ENCODE results near the gene KAZN. TPM values are rescaled to one million over a fixed set of nuclear protein-coding genes. Genes with fewer than 3 reads are reported as not detected.

Gene KAZN
- polyA plus RNA-seq, 1 of the 3 experiments (the other 2 are of a cell fraction), result 6.8 TPM

- Histone ChIP-seq H4K20me1 (ENCODE audit: insufficient read depth) (peaks cover 4% of the 10 kb centered on the region; the same call in 1 of the 2 replicates), H3K4me2 (no peak overlapping the region), H3K27me3 (ENCODE audit: insufficient read depth) (no peaks in the 10 kb centered on the region), H3K27ac (ENCODE audit: low read depth in 2 of 2, low read length in 1 of 2) (no peak overlapping the region), H3F3A (replicated peaks; ENCODE audit: insufficient read depth) (no peaks in the 10 kb centered on the region), H3K4me3 (ENCODE audit: low read depth in 2 of 2, low read length in 1 of 2) (no peak overlapping the region), H3K9me3 (no peaks in the 10 kb centered on the region), H3K79me2 (ENCODE audit: insufficient read depth) (peaks cover 94% of the 10 kb centered on the region; the same call in 1 of the 2 replicates), H3K9ac (no peak overlapping the region), H3K9me2 (no peaks in the 10 kb centered on the region), H3K36me3 (replicated peaks in 1 of 2; ENCODE audit: control insufficient read depth in 1 of 2, insufficient read depth in 2 of 2, low read length in 1 of 2) (peaks cover 10 to 19% of the 10 kb centered on the region in 2 experiments), H2AFZ (ENCODE audit: low read depth) (no peak overlapping the region), H3K4me1 (ENCODE audit: control insufficient read depth in 1 of 2, insufficient read depth in 2 of 2, low read depth in 1 of 2, low read length in 1 of 2) (no peaks in the 10 kb centered on the region; a peak in 1 of 4 replicates)
- 91% methylated on average over 11 of the region's 11 CpGs for WGBS (ENCODE audit: low lambda C conversion rate)
- DNase-seq, result no peak
- TF ChIP-seq GABPA (IDR thresholded peaks at IDR 0.05; ENCODE audit: low read depth), result no peak
- TF ChIP-seq TEAD4 (IDR thresholded peaks at IDR 0.05; ENCODE audit: borderline replicate concordance, insufficient read depth), result no peak
- no peak for TF ChIP-seq EZH2phosphoT487 (IDR thresholded peaks at IDR 0.05; ENCODE audit: borderline replicate concordance, low read depth)
- no peak for TF ChIP-seq NRF1 (IDR thresholded peaks at IDR 0.05; ENCODE audit: low read depth, low read length)
- no peak for TF ChIP-seq RFX5 (IDR thresholded peaks at IDR 0.05; ENCODE audit: low read length)
- no peak for TF ChIP-seq ZBTB33 (IDR thresholded peaks at IDR 0.05; ENCODE audit: borderline replicate concordance, low read depth)
- TF ChIP-seq REST (IDR thresholded peaks at IDR 0.05; ENCODE audit: low read depth, low read length), result no peak
- TF ChIP-seq MXI1 (IDR thresholded peaks at IDR 0.05; ENCODE audit: low read depth, low read length), result no peak
- POLR2A ChIA-PET, result no interaction called here
- CTCF ChIA-PET, result no interaction called here
Observed at GRCh38 chr1:14956579-14957195, 358.2 kb downstream of the KAZN start.

DNA sequence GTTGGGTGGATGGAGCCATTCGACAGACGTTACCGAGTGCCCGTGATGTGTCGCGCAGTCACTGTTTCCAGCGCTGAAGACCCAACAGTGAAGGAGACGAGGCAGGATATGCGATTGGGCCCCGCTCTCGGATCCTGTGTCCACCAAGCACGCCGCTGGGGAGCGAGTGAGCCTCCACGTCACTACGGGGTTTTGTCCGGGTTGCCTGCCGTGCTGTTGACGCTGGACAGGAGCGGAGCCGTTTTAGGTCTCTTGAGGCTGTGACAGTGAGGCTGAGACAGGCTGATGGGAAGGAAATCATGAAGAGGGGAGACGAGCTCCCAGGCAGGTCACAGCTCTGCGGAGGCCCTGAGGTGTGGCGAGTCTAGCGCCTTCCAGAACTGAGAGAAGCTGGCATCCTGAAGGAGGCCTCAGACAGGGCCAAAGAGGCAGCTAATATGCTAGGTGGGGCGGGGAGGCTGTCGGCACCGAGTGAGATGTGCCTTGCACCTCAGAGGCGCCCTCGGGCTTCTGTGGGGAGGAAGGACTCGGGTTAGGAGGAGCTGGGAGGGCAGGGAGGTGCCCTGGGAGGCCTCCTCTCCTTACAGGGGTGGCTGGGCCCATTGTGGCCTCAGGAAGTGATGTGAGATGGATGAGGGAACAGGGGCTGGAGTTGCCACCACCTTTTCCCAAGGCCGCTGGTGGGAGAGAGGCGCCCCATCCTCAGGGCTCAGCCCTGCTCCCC is 359.1 kb downstream of the KAZN start:
- no peak for DNase-seq
- H3K27me3 ChIP-seq (ENCODE audit: insufficient read depth), result no peaks in the 10 kb centered on the region
- no peaks in the 10 kb centered on the region; a peak in 1 of 4 replicates for H3K4me1 ChIP-seq (ENCODE audit: control insufficient read depth in 1 of 2, insufficient read depth in 2 of 2, low read depth in 1 of 2, low read length in 1 of 2)
- no peak overlapping the region for H3K4me3 ChIP-seq (ENCODE audit: low read depth in 2 of 2, low read length in 1 of 2)
- H2AFZ ChIP-seq (ENCODE audit: low read depth), result no peak overlapping the region
- no peaks in the 10 kb centered on the region for H3K9me3 ChIP-seq
- no peaks in the 10 kb centered on the region for H3K9me2 ChIP-seq
- H3K27ac ChIP-seq (ENCODE audit: low read depth in 2 of 2, low read length in 1 of 2), result no peak overlapping the region
- H3K4me2 ChIP-seq, result no peak overlapping the region
- peaks cover 11 to 23% of the 10 kb centered on the region in 2 experiments for H3K36me3 ChIP-seq (replicated peaks in 1 of 2; ENCODE audit: control insufficient read depth in 1 of 2, insufficient read depth in 2 of 2, low read length in 1 of 2)
- ChIA-PET CTCF (no interaction called here), POLR2A (no interaction called here)
- H3K9ac ChIP-seq, result no peak overlapping the region
- peaks cover 92% of the 10 kb centered on the region; the same call in 1 of the 2 replicates for H3K79me2 ChIP-seq (ENCODE audit: insufficient read depth)
- 97% methylated on average over 26 of the region's 33 CpGs for WGBS (ENCODE audit: low lambda C conversion rate)
- peaks cover 4% of the 10 kb centered on the region; the same call in 1 of the 2 replicates for H4K20me1 ChIP-seq (ENCODE audit: insufficient read depth)
- H3F3A ChIP-seq (replicated peaks; ENCODE audit: insufficient read depth), result no peaks in the 10 kb centered on the region
- TF ChIP-seq GATA2 (CRISPR knock-in tag; IDR thresholded peaks at IDR 0.05) (no peak), SIN3A (IDR thresholded peaks at IDR 0.05; ENCODE audit: borderline replicate concordance, low read depth, low read length) (no peak), RFX5 (IDR thresholded peaks at IDR 0.05; ENCODE audit: low read length) (no peak), CHD2 (IDR thresholded peaks at IDR 0.05; ENCODE audit: low read length, partially characterized antibody) (no peak)
